Spleen (tissue), 11 donors: ENCODE results near the gene STAT4. TPM values are rescaled to one million over a fixed set of nuclear protein-coding genes. Genes with fewer than 3 reads are reported as not detected.

Source experiments
- DNase-seq: peaks from one replicate; pipeline ENCODE4 v3.0.0-alpha.2; 2020
- H3K27ac ChIP-seq, 8 donors: fragments of 200-600 bp; sonication (generic) in 7 of 8; 1 replicate in 4 of 8; 2 replicates in 4 of 8; pipeline versions ENCODE4 v1.5.0 to v1.8.0; 2016 to 2021; ENCODE audit warnings: inconsistent platforms in 4 of 8, mild to moderate bottlenecking in 4 of 8, moderate library complexity in 1 of 8
- H3K27me3 ChIP-seq, 7 donors: fragments of 200-600 bp; sonication (generic) in 6 of 7; replicated peaks in 1 of 7; 1 replicate in 4 of 7; 2 replicates in 3 of 7; pipeline versions ENCODE4 v1.5.0 to v1.8.0; 2016 to 2021; ENCODE audit warnings: inconsistent platforms in 3 of 7, mild to moderate bottlenecking in 1 of 7
- H3K36me3 ChIP-seq, 6 donors: fragments of 200-600 bp; sonication (generic) in 5 of 6; 1 replicate in 4 of 6; 2 replicates in 2 of 6; pipeline versions ENCODE4 v1.5.0 to v1.8.0; 2016 to 2021; ENCODE audit warnings: inconsistent platforms in 2 of 6
- H3K4me1 ChIP-seq, 6 donors: fragments of 200-600 bp; sonication (generic) in 5 of 6; 1 replicate in 3 of 6; 2 replicates in 3 of 6; pipeline versions ENCODE4 v1.5.0 to v1.8.0; 2016 to 2021; ENCODE audit warnings: inconsistent platforms in 3 of 6
- H3K4me3 ChIP-seq, 8 donors: fragments of 200-600 bp; sonication (generic) in 7 of 8; 1 replicate in 4 of 8; 2 replicates in 4 of 8; pipeline versions ENCODE4 v1.5.0 to v1.8.0; 2016 to 2021; ENCODE audit warnings: inconsistent platforms in 4 of 8, mild to moderate bottlenecking in 4 of 8, moderate library complexity in 2 of 8
- H3K9me3 ChIP-seq, 8 donors: fragments of 200-600 bp; sonication (generic) in 7 of 8; 1 replicate in 4 of 8; 2 replicates in 4 of 8; pipeline versions ENCODE4 v1.5.0 to v1.8.0; 2016 to 2021; ENCODE audit warnings: inconsistent platforms in 4 of 8
- CTCF ChIP-seq, 11 experiments: fragments of 200-600 bp in 7 of 11; fragments of 450-650 bp in 4 of 11; sonication (generic) in 4 of 11; IDR thresholded peaks in 8 of 11; conservative IDR thresholded peaks in 3 of 11; 1 replicate in 7 of 11; 2 replicates in 4 of 11; pipeline versions ENCODE4 v1.4.0 to v1.8.0; 2016 to 2021; ENCODE audit warnings: antibody characterized with exemption in 11 of 11, inconsistent platforms in 4 of 11, mild to moderate bottlenecking in 1 of 11
- POLR2A ChIP-seq, 3 donors: fragments of 450-650 bp; IDR thresholded peaks; one replicate each; pipeline ENCODE4 v1.5.1; 2017; ENCODE audit warnings: antibody characterized with exemption in 3 of 3, mild to moderate bottlenecking in 1 of 3
- POLR2AphosphoS5 ChIP-seq, 3 donors: sonication (generic); formaldehyde crosslinking; IDR thresholded peaks; one replicate each; pipeline ENCODE4 v1.5.1; 2017; ENCODE audit warnings: antibody characterized with exemption in 3 of 3
- WGBS, 5 donors: extraction: QIAGEN DNeasy Blood & Tissue Kit in 3 of 5; methylation state at CpG; one replicate each; pipeline versions ENCODE4 v1.1.5 to v1.1.7; 2013 to 2018; 5-methylcytosine and 5-hydroxymethylcytosine counted together
- intact Hi-C: fragments of 100-400 bp; cut with DNase I; formaldehyde crosslinking; loops from one replicate; pipeline ENCODE4 v1.15.0; 2023; ENCODE audit warnings: low total_unique reads
- polyA plus RNA-seq, 3 donors: library from polyadenylated mRNA; stranded (reverse); fragments of 200-250 nt; gene quantifications; one replicate each; pipeline ENCODE4 v1.2.1, GENCODE V29; 2013
- total RNA-seq, 7 donors: library from RNA; depleted of rRNA in 3 of 7; stranded (reverse); fragments of >200 nt in 3 of 7; fragmentation: NEBNext Ultra II Directional in 4 of 7; extraction: Animal tissue kit (Norgen Biotek cat#: 25700) in 4 of 7; gene quantifications; one replicate each; pipeline versions ENCODE4 v1.1.0 to v1.2.1, GENCODE V29; 2016 to 2021
- donor health status: healthy with polysubstance abuse.
- donor health status: DM: no; HTN: no; CAD: no; lungs with moderate emphysema.
- donor health status: DM: no; HTN: no; CAD: no.
- donor health status: Bipolar disorder and iron deficiency.
- donor health status: healthy.
- donor health status: DM: no; HTN: no; CAD: no.
- donor health status: DM: yes; HTN: yes; CAD: no.

The STAT4 gene
- total and polyA plus RNA-seq, 10 donors = 4.0 to 36.7 (median 25.6) TPM

DNA sequence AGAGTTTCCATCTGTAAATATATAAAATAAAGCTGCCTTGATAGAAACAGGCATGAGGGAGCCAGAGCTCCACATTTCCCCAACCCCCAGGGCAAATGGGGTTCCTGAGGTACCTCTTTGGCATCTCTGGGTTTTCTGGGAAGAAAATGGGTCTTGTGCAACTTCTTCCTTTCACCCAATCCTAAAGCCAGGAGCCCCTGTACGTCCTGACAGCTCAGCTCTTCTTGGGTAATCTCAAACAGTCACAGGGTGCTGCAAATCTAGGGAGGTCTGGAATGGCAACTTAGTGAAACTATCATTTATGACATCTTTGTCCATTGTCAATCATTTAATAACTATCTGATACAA lies 100.2 kb downstream of the STAT4 start:
- 23 to 76% (median 59%) methylated on average over 1 of the region's 1 CpG for WGBS, 5 donors
- H3K27ac ChIP-seq = no peak overlapping the region
- H3K9me3 ChIP-seq = no peaks in the 10 kb centered on the region
- H3K27me3 ChIP-seq = no peaks in the 10 kb centered on the region
- peaks cover 0 to 42% (median 17%) of the 10 kb centered on the region in 6 donors for H3K4me1 ChIP-seq
- TF ChIP-seq CTCF (IDR thresholded peaks at IDR 0.05 in 8 of 11, conservative IDR thresholded peaks at IDR 0.05 in 3 of 11) (no peak), POLR2AphosphoS5 (IDR thresholded peaks at IDR 0.05) (no peak), POLR2A (IDR thresholded peaks at IDR 0.05) (no peak)
- no peak overlapping the region for H3K4me3 ChIP-seq
- intact Hi-C loops = loop anchor here (5.0 to 10.0 kb wide), 2 partner anchors 102 to 464 kb away; partner anchors contain the start of gene STAT4
- H3K36me3 ChIP-seq = no peaks in the 10 kb centered on the region
- DNase-seq = no peak

- Histone ChIP-seq H3K4me1 (peaks cover 0 to 39% (median 16%) of the 10 kb centered on the region in 6 donors), H3K27ac (peak overlapping the region in 3 of 8 donors; percentile 6 to 45 (median 43)), H3K4me3 (no peak overlapping the region), H3K27me3 (no peaks in the 10 kb centered on the region), H3K9me3 (no peaks in the 10 kb centered on the region), H3K36me3 (no peaks in the 10 kb centered on the region)
- no peak for DNase-seq
- intact Hi-C loops = loop anchor here (5.0 to 10.0 kb wide), 2 partner anchors 102 to 465 kb away; partner anchors contain the start of gene STAT4
- TF ChIP-seq POLR2A (IDR thresholded peaks at IDR 0.05) (no peak), CTCF (IDR thresholded peaks at IDR 0.05 in 8 of 11, conservative IDR thresholded peaks at IDR 0.05 in 3 of 11) (no peak), POLR2AphosphoS5 (IDR thresholded peaks at IDR 0.05) (no peak)
- WGBS, 5 donors = 58 to 63% (median 61%) methylated on average over 4 of the region's 4 CpGs
Measured at GRCh38 chr2:191049728-191050639, 100.8 kb downstream of the STAT4 start.

- Histone ChIP-seq H3K4me1 (peaks cover 0 to 32% (median 16%) of the 10 kb centered on the region in 6 donors), H3K36me3 (no peaks in the 10 kb centered on the region), H3K27me3 (no peaks in the 10 kb centered on the region), H3K4me3 (no peak overlapping the region), H3K9me3 (peaks cover 0 to 9% (median 0%) of the 10 kb centered on the region in 8 donors), H3K27ac (no peak overlapping the region)
- intact Hi-C loops = no loop called here
- no peak for DNase-seq
- TF ChIP-seq POLR2A (IDR thresholded peaks at IDR 0.05) = no peak
- no peak for TF ChIP-seq POLR2AphosphoS5 (IDR thresholded peaks at IDR 0.05)
- no peak for TF ChIP-seq CTCF (IDR thresholded peaks at IDR 0.05 in 8 of 11, conservative IDR thresholded peaks at IDR 0.05 in 3 of 11)
- 95 to 100% (median 96%) methylated on average over 3 of the region's 3 CpGs for WGBS, 5 donors
Measured at GRCh38 chr2:191048073-191048472, 102.7 kb downstream of the STAT4 start.

DNA sequence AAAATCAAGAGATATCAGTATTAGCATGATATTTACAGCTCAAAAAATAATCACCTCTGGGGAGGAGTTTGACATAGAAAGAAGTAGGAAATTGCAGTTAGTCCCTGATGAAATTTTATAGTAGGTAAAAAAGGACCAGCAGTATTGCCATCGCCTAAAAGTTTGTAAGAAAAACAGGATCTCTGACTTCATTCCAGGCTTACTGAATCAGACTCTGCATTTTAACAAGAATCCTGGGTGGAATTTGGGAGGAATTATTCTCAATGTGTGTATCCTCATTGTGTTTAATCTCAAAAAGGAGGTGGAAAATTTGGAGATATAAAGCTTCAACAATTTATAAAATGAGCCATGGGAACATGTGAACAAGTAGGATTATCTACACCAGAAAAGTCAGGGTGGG lies 105.7 kb downstream of the STAT4 start:
- peaks cover 0 to 4% (median 0%) of the 10 kb centered on the region in 6 donors for H3K4me1 ChIP-seq
- intact Hi-C loops = no loop called here
- WGBS, 5 donors = 77 to 97% (median 82%) methylated on average over 1 of the region's 1 CpG
- no peaks in the 10 kb centered on the region for H3K27me3 ChIP-seq
- H3K4me3 ChIP-seq = no peak overlapping the region
- no peak overlapping the region for H3K27ac ChIP-seq
- peaks cover 0 to 8% (median 0%) of the 10 kb centered on the region in 6 donors for H3K36me3 ChIP-seq
- TF ChIP-seq POLR2A (IDR thresholded peaks at IDR 0.05) (no peak), POLR2AphosphoS5 (IDR thresholded peaks at IDR 0.05) (no peak), CTCF (IDR thresholded peaks at IDR 0.05 in 8 of 11, conservative IDR thresholded peaks at IDR 0.05 in 3 of 11) (no peak)
- DNase-seq = no peak
- peaks cover 0 to 9% (median 0%) of the 10 kb centered on the region in 8 donors for H3K9me3 ChIP-seq
